Astrocyte (in vitro differentiated cells and primary cell): ENCODE results near the gene NMT1.
A peak's percentile ranks its signal among the peaks of the same experiment; 100 is the strongest.

Experiments used
- CTCF ChIP-seq: IDR thresholded peaks from 2 replicates; pipeline ENCODE4 v1.5.1; 2011; ENCODE audit warnings: low read depth, mild to moderate bottlenecking, inconsistent platforms, low read length, moderate library complexity; ENCODE audit not compliant: insufficient read depth
- EZH2 ChIP-seq: IDR thresholded peaks from 2 replicates; pipeline ENCODE4 v1.6.1; 2012; ENCODE audit warnings: mild to moderate bottlenecking, low read length, inconsistent platforms; ENCODE audit not compliant: insufficient read depth

- TF ChIP-seq CTCF: peak; percentile 48
- no peak for TF ChIP-seq EZH2
Observed at GRCh38 chr17:45149037-45149668, 88.0 kb downstream of the NMT1 start.
